Dedifferentiated amniotic fluid mesenchymal stem cell (primary cell): Measurements from ENCODE around the gene TCP10L.
A peak's percentile ranks its signal among the peaks of the same experiment; 100 is the strongest.
"Not testable (repeated sequence)": the region's sequence is repeated elsewhere in the genome, so short reads cannot be mapped to it uniquely, and the experiment has no call there.

Source experiments
- DNase-seq: peaks from one replicate; pipeline ENCODE4 v3.0.0-alpha.2; 2016; ENCODE audit errors: extremely low spot score

TCP10L gene

DNA sequence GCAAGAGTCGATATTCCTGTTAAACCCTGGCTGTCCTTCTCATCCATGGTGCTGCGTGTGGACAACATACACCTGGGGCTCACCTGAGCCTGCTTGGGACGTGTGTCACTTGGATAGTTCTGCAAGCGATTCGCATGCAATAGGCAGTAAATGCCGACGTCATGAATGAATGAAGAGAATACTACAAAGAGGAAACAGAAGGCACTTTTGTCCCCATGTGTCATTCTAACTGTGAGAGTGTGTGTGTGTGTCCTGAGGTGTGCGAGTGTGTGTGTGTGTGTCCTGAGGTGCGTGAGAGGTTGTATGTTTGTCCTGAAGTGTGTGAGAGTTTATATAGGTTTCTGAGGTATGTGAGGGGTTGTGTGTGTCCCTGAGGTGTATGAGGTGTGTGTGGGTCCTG is 647 bp upstream of the TCP10L start:
- no peak for DNase-seq

DNA sequence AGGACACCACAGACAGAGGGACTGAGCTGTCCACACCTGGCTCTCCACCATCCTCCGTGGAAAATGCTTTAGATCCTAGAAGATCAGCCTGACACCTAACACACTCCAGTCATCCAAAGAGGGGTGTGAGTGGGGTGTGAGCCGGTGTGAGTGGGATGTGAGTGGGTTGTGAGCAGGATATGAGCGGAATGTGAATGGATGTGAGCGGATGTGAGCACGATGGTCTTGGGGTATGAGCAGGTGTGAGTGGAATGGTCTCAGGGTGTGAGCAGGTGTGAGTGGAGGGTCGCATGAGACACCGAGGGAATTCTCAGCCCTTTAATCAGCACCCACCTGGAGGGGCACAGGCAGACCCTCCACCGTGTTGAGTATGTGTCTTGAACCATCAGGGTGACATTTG is 851 bp downstream of the TCP10L start:
- no peak for DNase-seq

DNA sequence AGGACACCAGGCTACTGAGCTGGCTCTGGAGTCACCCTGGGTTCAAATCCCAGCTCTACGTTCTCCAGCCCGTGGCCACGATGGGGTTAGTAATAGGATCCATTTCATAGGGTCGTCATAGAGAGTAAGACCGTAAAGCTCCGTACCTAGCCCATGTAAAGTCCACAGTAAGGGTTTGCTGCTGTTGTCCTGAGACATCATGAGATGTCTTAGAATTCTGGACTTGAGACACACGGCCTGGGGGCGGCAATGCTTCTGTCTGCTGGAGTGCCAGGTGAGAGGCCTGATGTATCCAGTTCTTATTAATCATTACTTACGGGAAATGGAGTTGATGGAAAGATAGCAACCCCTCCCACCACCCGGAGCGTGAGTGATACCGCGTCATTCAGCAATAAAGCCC is 3.6 kb downstream of the TCP10L start:
- no peak for DNase-seq

DNA sequence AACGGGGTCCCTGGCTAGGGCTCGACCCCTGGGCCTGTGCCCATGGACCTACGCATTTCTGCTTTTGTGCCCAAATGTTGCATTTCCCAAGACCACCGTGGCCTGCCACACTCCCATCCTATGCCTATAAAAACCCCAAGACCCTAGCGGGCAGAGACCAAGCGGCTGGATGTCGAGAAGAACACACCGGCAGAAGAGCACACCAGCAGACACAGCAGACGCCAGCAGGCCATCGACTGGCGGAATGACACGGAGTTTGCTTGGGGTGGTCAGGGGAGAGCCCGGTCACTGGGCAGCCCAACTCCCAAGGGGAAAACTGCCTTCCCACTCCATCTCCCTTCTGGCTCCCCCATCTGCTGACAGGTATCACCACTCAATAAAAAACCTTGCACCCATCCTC is 4.4 kb downstream of the TCP10L start:
- DNase-seq: no peak

DNA sequence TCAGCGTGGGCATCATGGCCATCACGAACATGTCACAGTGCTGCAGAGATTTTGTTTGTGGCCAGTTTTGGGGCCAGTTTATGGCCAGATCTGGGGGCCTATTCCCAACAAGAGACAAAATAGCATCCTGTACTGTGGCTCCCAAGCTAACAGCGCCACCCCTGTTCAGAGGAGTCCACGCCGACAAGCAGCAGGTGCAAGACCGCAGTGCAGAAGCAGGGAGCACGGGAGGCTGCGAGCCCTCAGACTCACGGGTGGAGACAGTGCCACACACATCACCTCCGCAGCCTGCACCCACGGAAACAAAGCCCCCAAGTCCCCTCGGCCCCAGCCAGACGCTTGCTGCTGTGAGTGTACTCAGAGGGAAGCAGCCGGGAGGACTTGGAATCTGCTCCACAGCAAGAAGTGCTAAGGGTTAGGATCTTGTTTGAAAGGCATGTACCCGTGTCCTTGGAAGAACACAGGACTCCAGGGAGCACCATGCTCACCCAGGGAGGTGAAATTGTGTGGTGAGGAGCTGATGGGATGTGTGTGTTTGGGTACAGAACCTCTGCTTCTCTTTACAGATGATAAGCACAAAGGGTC is 7.1 kb downstream of the TCP10L start:
- no peak for DNase-seq

DNA sequence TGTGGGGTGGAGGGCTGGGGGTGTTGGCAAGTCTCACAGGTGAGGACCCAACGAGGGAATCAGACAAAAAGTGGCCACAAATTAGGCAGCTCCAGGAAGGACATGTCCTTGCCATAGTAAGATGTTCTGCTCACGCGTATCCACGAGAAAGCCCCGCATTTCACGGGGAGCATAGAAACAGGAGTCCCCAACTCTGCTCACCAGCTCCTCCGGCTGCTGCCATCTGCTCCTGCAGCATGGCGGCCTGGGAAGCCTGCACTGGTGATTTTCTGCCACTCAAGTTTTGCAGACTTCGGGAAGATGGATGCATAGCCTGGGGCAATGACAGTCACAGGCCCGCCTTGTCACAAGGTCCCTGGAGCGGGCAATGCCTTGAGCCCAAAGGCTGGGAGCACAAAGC is 9.3 kb downstream of the TCP10L start:
- no peak for DNase-seq

DNA sequence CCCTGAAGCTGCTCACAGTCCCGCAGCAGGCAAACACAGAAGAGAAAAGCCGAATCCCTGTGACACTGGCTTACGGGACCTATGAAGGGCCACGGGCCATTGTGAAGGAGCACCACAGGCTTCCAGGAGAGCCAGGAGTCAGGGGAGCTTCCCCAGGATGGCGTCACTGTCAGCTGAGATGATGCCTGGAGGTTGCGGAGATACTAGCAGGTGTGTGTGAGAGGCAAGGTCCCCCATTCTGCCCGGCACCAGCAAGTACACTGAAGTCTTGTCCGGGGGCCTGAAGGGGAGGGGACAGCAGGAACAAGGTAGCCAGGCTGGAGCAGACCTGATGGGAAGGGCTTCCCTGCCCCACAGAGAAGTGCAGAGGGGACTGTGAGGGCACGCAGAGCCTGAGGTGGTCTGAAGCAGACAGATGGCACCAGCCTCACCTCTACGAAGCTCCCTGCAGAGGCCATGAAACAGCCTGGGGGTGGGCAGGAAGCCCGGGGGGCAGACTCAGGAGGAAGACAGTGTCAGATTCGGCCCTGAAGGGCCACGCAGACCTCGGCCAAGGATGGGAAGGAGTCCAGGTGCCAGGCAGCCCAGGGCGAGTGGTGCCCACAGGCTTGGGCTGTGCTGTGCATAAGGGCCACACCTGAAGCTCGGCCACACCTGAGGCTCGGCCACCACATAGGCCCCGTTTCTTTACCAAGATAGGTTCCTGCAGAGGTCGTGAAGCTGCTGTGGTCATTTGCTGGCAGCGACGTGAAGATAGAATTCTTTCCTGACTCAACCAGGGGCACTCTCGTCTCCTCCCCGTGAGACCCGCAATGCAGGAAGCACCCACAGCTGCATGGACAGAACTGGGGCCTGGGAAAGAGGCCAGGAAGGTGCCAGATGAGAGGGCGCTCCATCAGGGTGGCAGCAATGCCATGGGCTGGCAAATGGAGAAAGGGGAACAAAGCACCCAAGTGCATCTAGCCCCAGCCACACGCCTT is 10.1 kb downstream of the TCP10L start:
- DNase-seq: no peak

DNA sequence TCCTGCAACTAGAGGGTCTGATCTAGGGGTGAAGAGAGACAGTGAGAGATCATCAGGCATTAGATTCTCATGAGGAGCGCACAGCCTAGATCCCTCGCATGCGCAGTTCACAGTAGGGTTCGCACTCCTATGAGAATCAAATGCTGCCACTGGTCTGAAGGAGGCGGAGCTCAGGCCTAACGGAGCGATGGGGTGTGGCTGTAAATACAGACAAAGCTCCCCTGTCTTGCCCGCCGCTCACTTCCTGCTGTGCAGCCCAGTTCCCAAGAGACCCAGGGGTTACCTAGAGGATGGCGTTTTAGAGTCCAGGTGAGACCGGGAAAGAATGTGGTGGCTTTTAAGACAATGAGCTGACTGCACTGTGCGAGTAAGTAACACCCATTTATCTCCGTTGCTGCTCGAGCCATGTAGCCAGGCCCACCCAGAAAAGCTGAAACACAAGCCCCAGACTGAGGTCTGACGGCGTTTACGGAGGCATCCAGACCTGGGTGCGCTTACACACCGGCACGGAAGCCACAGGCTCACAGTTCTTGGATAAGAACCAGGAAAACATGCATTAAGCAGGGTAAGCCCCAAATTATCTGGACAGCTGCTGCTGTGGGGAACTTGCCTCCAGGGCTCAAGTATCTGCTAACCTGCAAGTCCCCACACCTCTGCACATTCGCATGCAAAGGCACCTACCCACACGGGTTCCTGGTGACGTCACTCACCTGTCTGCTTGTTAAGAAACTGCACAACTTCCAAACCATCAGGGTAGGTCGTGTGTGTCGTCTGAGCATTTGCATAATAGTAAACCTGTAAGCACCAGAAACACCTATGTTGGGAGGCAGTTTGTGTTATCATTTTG is 12.5 kb downstream of the TCP10L start:
- no peak for DNase-seq

DNA sequence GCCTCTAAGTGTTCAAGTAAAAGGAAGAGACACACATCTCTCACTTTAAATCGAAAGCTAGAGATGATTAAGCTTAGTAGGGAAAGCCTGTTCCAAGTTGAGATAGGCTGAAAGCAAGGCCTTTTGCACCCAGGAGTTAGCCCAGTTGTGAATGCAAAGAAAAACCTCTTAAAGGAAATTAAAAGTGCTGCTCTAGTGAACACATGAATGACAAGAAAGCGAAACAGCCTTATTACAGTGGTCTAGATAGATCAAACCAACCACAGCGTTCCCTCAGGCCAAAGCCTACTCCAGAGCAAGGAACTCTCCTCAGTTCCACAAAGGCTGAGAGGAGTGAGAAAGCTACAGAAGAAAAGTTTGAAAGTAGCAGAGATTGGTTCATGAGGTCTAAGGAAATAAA is 14.9 kb downstream of the TCP10L start:
- no peak for DNase-seq

DNA sequence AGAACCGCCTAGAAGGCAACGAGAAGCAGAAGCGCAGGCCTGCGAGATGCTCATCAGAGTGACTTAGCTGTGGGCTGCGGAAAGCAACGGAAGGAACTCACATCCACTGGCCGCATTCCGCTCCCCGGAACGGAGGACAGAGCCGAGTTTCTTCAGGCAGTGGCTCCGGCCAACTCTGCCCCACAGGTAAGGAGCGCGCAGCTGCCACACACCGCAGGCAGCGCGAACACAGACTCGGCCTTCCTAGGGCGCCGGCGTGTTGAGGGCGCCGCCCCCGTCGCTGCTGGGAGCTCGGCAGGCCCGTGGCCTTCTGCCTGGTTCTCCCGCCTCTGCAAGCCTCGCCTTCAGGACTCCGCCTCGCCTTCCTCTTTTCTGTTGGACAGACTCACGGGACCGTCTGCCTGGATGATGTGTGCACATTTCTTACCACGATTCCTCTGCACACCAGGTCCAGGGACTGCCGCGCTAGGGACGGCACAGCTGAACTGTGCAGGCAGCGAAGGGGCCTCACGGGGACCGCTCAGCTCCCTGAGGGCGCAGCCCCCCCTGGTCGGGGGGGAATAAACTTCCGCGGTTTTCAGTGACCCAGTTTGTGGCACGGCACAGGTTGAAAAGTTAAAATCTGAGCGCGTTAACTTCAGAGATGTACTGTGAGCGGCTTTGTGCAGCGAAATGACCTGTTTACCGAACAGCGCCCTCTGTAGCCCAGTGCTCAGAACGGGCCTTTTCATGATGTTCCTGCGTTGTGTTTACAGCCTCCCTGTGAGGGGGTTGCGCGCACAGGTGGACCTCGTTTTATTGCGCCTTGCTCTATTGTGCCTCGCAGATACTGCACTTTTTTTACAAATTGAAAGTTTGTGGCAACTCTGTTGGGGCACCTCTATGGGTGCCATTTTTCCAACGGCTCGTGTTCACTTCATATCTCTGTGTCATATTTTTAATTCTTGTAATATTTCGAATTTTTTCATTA is 15.8 kb downstream of the TCP10L start:
- peak; percentile 81 for DNase-seq

DNA sequence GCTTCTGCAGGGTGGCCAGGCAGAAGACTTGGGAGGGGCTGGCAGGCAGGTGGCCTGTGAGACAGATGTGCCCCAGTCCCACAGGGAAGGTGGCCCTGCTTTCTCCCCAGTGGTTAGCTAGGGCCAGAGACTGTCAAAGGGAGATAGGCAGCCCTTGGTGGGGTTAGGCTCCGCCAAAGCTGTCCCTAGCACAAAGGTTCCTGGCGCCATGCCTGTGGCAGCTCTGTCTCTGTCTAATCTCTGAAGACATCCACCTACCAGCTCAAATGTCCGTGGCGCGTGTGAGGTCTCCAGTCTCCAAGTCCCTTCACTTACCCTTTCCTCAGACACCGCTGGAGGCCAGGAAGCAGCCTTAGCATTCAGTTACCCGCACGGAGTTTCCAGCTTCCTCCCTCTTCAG is 17.7 kb downstream of the TCP10L start:
- no peak for DNase-seq

DNA sequence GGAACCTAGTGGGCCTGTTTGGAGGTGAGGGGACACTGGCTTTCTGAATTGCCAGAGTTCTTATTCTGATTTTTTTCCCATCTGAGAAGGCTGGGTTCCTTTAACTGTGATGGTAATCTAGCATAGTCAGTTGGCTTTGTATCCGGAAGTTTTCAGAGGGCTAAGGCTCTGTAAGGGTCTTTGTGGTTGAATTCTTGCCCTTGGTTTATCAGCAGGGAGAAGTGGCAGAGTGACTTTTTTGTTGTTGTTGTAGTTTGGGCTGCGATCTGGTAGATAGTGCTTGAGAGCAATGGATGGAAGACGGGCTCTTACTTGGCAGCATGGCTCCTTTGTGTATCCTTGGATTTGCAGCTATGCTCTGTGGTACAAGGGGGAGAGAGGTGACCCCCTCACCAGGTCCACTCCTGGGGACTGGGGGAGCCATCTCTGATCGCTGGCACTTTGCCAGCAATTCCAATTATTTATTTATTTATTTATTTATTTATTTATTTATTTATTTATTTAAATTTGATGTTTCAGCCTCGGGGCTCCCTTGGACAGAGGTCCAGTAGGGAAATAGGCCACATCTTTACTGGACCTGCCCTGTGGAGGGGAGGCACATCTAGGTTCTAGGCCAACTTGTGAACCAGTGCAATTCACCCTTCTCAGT is 18.5 kb downstream of the TCP10L start:
- DNase-seq: no peak

DNA sequence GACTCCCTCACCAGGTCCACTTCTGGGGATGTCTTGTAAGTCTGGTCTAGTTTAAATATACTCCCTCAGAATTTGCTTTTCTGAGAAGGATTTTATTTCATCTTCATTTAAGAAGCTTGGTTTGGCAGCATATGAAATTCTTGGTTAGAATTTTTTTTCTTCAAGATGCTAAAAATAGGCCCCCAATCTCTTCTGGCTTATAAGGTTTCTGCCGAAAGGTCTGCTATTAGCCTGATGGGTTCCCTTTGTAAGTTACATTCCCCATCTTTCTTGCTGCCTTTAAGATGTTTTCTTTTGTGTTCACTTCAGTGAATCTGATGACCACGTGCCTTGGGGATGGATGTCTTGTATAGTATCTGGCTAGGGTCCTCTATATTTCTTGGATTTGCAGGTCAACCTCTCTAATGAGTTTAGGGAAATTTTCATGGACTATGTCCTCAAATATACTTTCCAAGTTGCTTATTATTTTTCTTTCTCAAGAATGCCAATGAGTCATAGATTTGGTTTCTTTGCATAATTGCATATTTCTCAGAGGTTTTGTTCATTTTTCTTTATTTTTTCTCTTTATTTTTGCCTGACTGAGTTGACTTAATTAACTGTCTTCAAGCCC is 19.4 kb downstream of the TCP10L start:
- DNase-seq: no peak

DNA sequence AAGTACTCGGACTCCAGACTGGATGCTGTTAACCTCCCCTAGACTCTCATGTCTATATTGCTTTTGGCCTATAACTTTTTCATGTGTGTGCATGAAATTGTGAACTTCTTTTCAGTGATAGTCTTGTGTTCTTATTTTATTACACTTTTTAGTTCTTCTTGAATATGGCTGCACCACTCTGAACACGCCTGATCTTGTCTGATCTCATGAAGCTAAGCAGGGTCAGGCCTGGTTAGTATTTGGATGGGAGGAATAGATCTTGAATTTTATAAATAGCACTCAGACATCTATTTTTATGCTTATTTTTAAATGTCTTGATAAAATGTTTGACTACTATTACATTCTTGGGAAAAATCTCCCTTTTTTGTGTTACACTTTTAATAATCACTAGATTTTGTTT is 22.4 kb downstream of the TCP10L start:
- DNase-seq: no peak

DNA sequence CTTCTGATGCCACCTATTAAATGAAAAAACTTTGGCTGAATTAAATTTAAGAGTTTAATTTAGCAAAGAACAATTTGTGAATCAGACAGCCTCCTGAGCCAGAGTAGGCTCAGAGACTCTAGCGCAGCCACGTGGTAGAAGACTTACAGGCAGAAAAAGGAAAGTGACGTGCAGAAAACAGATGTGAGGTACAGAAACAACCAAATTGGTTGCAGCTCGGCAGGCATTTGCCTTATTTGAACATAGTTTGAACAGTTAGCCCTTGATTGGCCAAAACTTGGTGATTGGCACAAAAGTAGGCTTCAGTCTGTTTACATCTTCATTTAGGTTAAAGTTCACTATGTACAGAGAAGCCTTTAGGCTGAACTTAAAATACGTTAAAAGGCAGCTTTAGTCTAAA is 22.9 kb downstream of the TCP10L start:
- DNase-seq: peak; percentile 64

DNA sequence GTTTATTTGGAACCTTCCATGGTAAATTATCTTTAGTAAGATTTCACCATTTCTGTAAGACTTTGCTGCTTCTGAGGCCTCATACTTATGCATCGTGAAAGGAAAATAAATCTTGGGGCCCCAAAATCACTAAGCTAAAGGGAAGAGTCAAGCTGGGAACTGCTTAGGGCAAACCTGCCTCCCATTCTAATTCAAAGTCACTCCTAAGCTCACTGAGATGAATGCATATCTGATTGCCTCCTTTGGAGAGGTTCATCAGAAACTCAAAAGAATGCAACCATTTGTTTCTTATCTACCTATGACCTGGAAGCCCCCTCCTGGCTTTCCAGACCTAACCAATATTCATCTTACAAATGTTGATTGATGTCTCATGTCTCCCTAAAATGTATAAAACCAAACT is 23.8 kb downstream of the TCP10L start:
- DNase-seq: not testable (repeated sequence)

DNA sequence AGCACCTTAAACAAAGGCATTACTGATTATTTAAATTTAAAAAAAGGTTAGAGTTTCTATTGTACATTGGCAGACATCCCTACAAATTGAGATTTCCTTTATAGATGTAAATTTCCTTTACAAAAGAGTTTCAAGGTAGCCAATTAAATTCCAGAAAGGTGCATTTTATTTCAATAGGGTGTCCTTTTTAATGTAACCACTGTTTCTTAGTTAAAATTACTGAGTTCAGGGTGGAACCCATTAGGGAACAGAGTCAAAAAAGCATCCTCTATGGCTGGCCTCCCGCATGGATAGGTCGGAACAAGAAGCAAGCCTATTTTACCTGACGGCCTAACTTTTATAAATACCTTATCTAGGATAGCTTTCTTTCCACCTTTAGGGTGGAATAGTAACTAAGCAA is 24.4 kb downstream of the TCP10L start:
- DNase-seq: no peak

DNA sequence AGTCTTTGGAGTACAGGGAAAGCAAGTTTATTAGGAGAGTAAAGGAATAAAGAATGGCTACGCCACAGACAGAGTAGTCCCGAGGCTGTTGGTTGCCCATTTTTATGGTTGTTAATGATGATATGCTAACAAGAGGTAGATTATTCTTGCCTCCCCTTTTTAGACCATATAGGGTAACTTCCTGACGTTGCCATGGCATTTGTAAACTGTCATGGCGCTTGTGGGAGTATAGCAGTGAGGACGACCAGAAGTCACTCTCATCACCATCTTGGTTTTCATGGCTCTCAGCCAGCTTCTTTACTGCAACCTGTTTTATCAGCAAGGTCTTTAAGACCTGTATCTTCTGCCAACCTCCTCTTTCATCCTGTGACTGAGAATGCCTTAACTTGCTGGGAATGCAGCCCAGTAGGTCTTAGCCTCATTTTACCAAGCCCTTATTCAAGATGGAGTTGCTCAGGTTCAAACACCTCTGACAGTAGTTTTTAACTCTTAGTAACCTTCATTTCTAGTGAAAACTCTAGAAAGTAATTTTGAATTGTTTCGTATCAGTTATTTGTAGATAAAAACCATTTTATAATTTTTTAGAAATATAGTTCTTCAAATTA is 26.2 kb downstream of the TCP10L start:
- no peak for DNase-seq

DNA sequence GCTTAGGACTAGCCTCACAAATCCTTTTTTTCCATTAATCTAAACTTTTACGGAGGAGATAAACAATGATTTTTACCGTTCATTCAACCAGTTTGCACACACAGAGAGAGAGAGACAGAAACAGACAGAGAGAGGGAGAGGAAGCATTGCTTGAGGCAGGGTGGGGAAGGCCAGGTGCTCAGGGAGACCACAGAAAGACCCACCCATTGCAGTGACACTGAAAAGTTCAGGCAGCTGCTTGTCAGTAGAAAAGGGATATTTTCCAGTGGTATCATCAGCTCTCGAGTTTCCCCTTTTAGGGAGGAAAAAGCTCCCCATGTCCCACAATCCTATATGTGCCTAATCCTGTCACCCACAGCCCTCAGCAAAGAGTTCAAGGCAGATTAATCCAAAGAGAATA is 27.2 kb downstream of the TCP10L start:
- DNase-seq: no peak
